Tibial nerve (tissue), 4 donors: ENCODE data around the gene KRTAP29-1. TPM values are rescaled to one million over a fixed set of nuclear protein-coding genes. Genes with fewer than 3 reads are reported as not detected.
"Not testable (repeated sequence)": the region's sequence is repeated elsewhere in the genome, so short reads cannot be mapped to it uniquely, and the experiment has no call there.

Experiments used
- DNase-seq, 2 donors: peaks; one replicate each; pipeline ENCODE4 v3.0.0-alpha.2; 2019; ENCODE audit warnings: low spot score in 2 of 2
- H3K27ac ChIP-seq, 4 donors: fragments of 200-600 bp; sonication (generic) in 3 of 4; one replicate each; pipeline ENCODE4 v1.5.1; 2017 to 2019; ENCODE audit warnings: mild to moderate bottlenecking in 1 of 4
- H3K27me3 ChIP-seq, 2 donors: fragments of 200-600 bp; sonication (generic) in 1 of 2; one replicate each; pipeline versions ENCODE4 v1.5.1 to v1.6.0; 2017 to 2019
- H3K36me3 ChIP-seq, 3 donors: fragments of 200-600 bp; sonication (generic); one replicate each; pipeline ENCODE4 v1.5.1; 2018 to 2019
- H3K4me1 ChIP-seq, 4 donors: fragments of 200-600 bp; sonication (generic) in 3 of 4; one replicate each; pipeline ENCODE4 v1.5.1; 2017 to 2019
- H3K4me3 ChIP-seq, 4 donors: fragments of 200-600 bp; sonication (generic) in 3 of 4; one replicate each; pipeline ENCODE4 v1.5.1; 2017 to 2019; ENCODE audit warnings: mild to moderate bottlenecking in 1 of 4, moderate library complexity in 1 of 4
- H3K9me3 ChIP-seq, 4 donors: fragments of 200-600 bp; sonication (generic) in 3 of 4; one replicate each; pipeline ENCODE4 v1.5.1; 2017 to 2019
- EP300 ChIP-seq, 2 donors: sonication (generic); formaldehyde crosslinking; IDR thresholded peaks; one replicate each; pipeline ENCODE4 v1.6.1; 2017; ENCODE audit warnings: antibody characterized with exemption in 2 of 2, mild to moderate bottlenecking in 1 of 2
- POLR2A ChIP-seq, 2 donors: fragments of 450-650 bp; IDR thresholded peaks; one replicate each; pipeline ENCODE4 v1.6.1; 2017; ENCODE audit warnings: antibody characterized with exemption in 2 of 2, mild to moderate bottlenecking in 2 of 2, moderate library complexity in 2 of 2
- WGBS, 2 donors: methylation state at CpG; one replicate each; pipeline ENCODE4 v1.1.5; 2018; 5-methylcytosine and 5-hydroxymethylcytosine counted together
- small RNA-seq: library from RNA; depleted of rRNA; stranded (forward); fragments of <200 nt; gene quantifications from one replicate; pipeline ENCODE3, GENCODE V24; 2016
- total RNA-seq, 4 donors: library from RNA; depleted of rRNA; stranded (reverse); fragments of >200 nt; gene quantifications; one replicate each; pipeline ENCODE4 v1.1.0, GENCODE V29; 2016
- TF ChIP-seq, protein P1 (sequence below), 5 experiments: fragments of 200-600 bp in 3 of 5; fragments of 450-650 bp in 2 of 5; sonication (generic) in 3 of 5; IDR thresholded peaks; one replicate each; pipeline ENCODE4 v1.5.1; 2016 to 2019; ENCODE audit warnings: antibody characterized with exemption in 5 of 5, mild to moderate bottlenecking in 3 of 5, moderate library complexity in 2 of 5

KRTAP29-1 gene
- total RNA-seq, 4 donors from 2014 or later = not detected

GRCh38 chr17:41258406-41258805 lies 44.2 kb downstream of the KRTAP29-1 start:
- no peak for DNase-seq
- H3K9me3 ChIP-seq = no peaks in the 10 kb centered on the region
- H3K4me3 ChIP-seq = no peak overlapping the region
- H3K4me1 ChIP-seq = no peaks in the 10 kb centered on the region
- peaks cover 0 to 9% of the 10 kb centered on the region in 2 donors for H3K27me3 ChIP-seq
- H3K36me3 ChIP-seq = no peaks in the 10 kb centered on the region
- TF ChIP-seq POLR2A (IDR thresholded peaks at IDR 0.05) (no peak), EP300 (IDR thresholded peaks at IDR 0.05) (no peak)
- TF ChIP-seq, protein P1, sequence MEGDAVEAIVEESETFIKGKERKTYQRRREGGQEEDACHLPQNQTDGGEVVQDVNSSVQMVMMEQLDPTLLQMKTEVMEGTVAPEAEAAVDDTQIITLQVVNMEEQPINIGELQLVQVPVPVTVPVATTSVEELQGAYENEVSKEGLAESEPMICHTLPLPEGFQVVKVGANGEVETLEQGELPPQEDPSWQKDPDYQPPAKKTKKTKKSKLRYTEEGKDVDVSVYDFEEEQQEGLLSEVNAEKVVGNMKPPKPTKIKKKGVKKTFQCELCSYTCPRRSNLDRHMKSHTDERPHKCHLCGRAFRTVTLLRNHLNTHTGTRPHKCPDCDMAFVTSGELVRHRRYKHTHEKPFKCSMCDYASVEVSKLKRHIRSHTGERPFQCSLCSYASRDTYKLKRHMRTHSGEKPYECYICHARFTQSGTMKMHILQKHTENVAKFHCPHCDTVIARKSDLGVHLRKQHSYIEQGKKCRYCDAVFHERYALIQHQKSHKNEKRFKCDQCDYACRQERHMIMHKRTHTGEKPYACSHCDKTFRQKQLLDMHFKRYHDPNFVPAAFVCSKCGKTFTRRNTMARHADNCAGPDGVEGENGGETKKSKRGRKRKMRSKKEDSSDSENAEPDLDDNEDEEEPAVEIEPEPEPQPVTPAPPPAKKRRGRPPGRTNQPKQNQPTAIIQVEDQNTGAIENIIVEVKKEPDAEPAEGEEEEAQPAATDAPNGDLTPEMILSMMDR (IDR thresholded peaks at IDR 0.05) = no peak
- no peak overlapping the region for H3K27ac ChIP-seq

DNA sequence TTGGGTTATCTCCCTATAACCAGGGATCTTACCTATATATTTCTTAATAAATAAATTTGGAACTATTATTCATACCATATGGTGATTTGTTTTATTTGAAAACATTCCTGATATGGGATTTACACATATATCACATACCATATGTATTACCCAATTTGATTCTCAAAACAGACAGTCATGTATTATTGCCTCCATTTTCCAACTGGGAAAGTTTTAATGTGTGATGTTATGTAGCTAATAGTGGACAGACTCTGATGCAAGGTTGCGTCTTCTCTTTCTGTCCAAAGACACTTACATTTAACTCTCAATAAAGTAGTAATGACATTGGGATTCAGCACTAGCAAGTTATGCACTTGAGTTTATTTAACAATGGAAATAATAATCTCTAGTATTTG lies 46.4 kb downstream of the KRTAP29-1 start:
- WGBS, 2 donors = 88 to 94% methylated on average over 1 of the region's 1 CpG
- no peak overlapping the region for H3K4me3 ChIP-seq
- H3K36me3 ChIP-seq = no peaks in the 10 kb centered on the region
- TF ChIP-seq POLR2A (IDR thresholded peaks at IDR 0.05) (no peak), EP300 (IDR thresholded peaks at IDR 0.05) (no peak)
- TF ChIP-seq, protein P1 (IDR thresholded peaks at IDR 0.05) = no peak
- H3K27ac ChIP-seq = no peak overlapping the region
- H3K27me3 ChIP-seq = peaks cover 0 to 10% of the 10 kb centered on the region in 2 donors
- H3K4me1 ChIP-seq = no peaks in the 10 kb centered on the region
- H3K9me3 ChIP-seq = no peaks in the 10 kb centered on the region
- no peak for DNase-seq

- not testable (repeated sequence) for H3K36me3 ChIP-seq, H3K4me3 ChIP-seq, DNase-seq, H3K9me3 ChIP-seq, H3K4me1 ChIP-seq, H3K27ac ChIP-seq
- H3K27me3 ChIP-seq = peaks cover 0 to 10% of the 10 kb centered on the region in 2 donors
- WGBS, 2 donors = 84 to 93% methylated on average over 4 of the region's 5 CpGs
Observed at GRCh38 chr17:41255381-41256290, 47.0 kb downstream of the KRTAP29-1 start, which contains the start of gene KRTAP9-9. Gene KRTAP9-9, plus strand, starts transcription at chr17:41255384.

DNA sequence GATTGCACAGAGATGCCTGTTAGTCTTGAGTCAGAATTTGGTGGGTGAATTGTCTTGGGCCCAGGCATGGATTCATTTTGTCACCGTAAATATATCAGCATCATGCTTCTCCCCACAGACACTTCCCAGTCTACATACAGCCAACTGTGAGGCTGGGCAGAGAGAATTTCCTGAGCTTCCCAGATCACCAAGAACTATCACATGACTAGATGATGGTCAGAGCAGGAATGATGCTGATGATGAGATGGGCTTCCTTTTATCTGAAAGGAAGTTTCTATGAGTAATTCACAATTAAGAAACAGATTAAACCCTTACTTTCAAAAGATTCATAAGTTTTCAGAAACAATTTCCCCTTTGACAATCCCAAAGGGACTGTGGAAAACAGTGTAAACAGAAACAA lies 47.8 kb downstream of the KRTAP29-1 start:
- H3K9me3 ChIP-seq = no peaks in the 10 kb centered on the region
- H3K4me3 ChIP-seq = no peak overlapping the region
- 0 to 33% methylated on average over 1 of the region's 1 CpG for whole genome bisulfite sequencing, 2 donors
- TF ChIP-seq EP300 (IDR thresholded peaks at IDR 0.05) (no peak), POLR2A (IDR thresholded peaks at IDR 0.05) (no peak)
- TF ChIP-seq, protein P1 (IDR thresholded peaks at IDR 0.05) = no peak
- no peaks in the 10 kb centered on the region for H3K36me3 ChIP-seq
- no peak overlapping the region for H3K27ac ChIP-seq
- DNase-seq = no peak
- no peaks in the 10 kb centered on the region for H3K4me1 ChIP-seq
- peaks cover 0 to 10% of the 10 kb centered on the region in 2 donors for H3K27me3 ChIP-seq

Small RNA genes lying within 50 kb of the gene (small RNA-seq; reads per million reads assigned to genes)
- gene KRTAP9-10P = not detected

Other genes with a start within 250 kb of the KRTAP29-1 start
- gene KRTAP2-2, start 247.6 kb downstream of the KRTAP29-1 start, total RNA-seq = not detected
- not detected for gene KRTAP2-3, start 242.7 kb downstream of the KRTAP29-1 start, total RNA-seq
- not detected for gene KRTAP2-4, start 237.0 kb downstream of the KRTAP29-1 start, total RNA-seq
- gene KRTAP4-7, start 218.7 kb downstream of the KRTAP29-1 start, total RNA-seq = not detected
- gene KRTAP4-8, start 204.7 kb downstream of the KRTAP29-1 start, total RNA-seq = not detected
- not detected for gene KRTAP4-16, start 200.6 kb downstream of the KRTAP29-1 start, total RNA-seq
- gene KRTAP4-9, start 197.5 kb downstream of the KRTAP29-1 start, total RNA-seq = not detected
- gene KRTAP4-11, start 184.5 kb downstream of the KRTAP29-1 start, total RNA-seq = not detected
- gene KRTAP4-12, start 178.7 kb downstream of the KRTAP29-1 start, total RNA-seq = not detected
- not detected for gene KRTAP4-6, start 162.3 kb downstream of the KRTAP29-1 start, total RNA-seq
- not detected for gene KRTAP4-5, start 153.0 kb downstream of the KRTAP29-1 start, total RNA-seq
- not detected for gene KRTAP4-4, start 142.1 kb downstream of the KRTAP29-1 start, total RNA-seq
- gene KRTAP4-3, start 134.6 kb downstream of the KRTAP29-1 start, total RNA-seq = not detected
- not detected for gene KRTAP4-2, start 124.6 kb downstream of the KRTAP29-1 start, total RNA-seq
- gene KRTAP4-1, start 117.9 kb downstream of the KRTAP29-1 start, total RNA-seq = not detected
- not detected for gene KRTAP9-1, start 113.0 kb downstream of the KRTAP29-1 start, total RNA-seq
- not detected for gene KRTAP9-2, start 76.2 kb downstream of the KRTAP29-1 start, total RNA-seq
- gene KRTAP9-3, start 70.4 kb downstream of the KRTAP29-1 start, total RNA-seq = not detected
- gene KRTAP9-8, start 64.9 kb downstream of the KRTAP29-1 start, total RNA-seq = not detected
- not detected for gene KRTAP9-4, start 53.2 kb downstream of the KRTAP29-1 start, total RNA-seq
- not detected for gene KRTAP9-9, start 47.5 kb downstream of the KRTAP29-1 start, total RNA-seq
- not detected for gene KRTAP9-6, start 37.5 kb downstream of the KRTAP29-1 start, total RNA-seq
- gene KRTAP9-7, start 27.2 kb downstream of the KRTAP29-1 start, total RNA-seq = not detected
- not detected for gene KRTAP16-1, start 6.5 kb upstream of the KRTAP29-1 start, total RNA-seq
- gene KRTAP17-1, start 12.9 kb upstream of the KRTAP29-1 start, total RNA-seq = not detected
- not detected for gene KRT33A, start 48.0 kb upstream of the KRTAP29-1 start, total RNA-seq
- not detected for gene KRT33B, start 67.0 kb upstream of the KRTAP29-1 start, total RNA-seq
- not detected for gene KRT34, start 79.5 kb upstream of the KRTAP29-1 start, total RNA-seq
- gene KRT31, start 94.8 kb upstream of the KRTAP29-1 start, total RNA-seq = not detected
- gene KRT37, start 121.7 kb upstream of the KRTAP29-1 start, total RNA-seq = not detected
- not detected for gene KRT38, start 138.1 kb upstream of the KRTAP29-1 start, total RNA-seq
- gene KRT32, start 164.5 kb upstream of the KRTAP29-1 start, total RNA-seq = under 1 TPM in 1 of 4 donors, not detected in 3; 0.21 TPM
- gene KRT35, start 178.3 kb upstream of the KRTAP29-1 start, total RNA-seq = not detected
- gene KRT36, start 187.1 kb upstream of the KRTAP29-1 start, total RNA-seq = under 1 TPM in 1 of 4 donors, not detected in 3; 0.42 TPM
- under 1 TPM in 1 of 4 donors, not detected in 3; 0.42 TPM for gene KRT13, start 202.8 kb upstream of the KRTAP29-1 start, total RNA-seq
- gene KRT15, start 216.0 kb upstream of the KRTAP29-1 start, total RNA-seq = 1 to 10 TPM in 1 of 4 donors, under 1 TPM in 2, not detected in 1; 0.42 to 4.2 (median 0.78) TPM
- 1,000 to 10,000 TPM in 2 of 4 donors, 100 to 1,000 TPM in 1, 10 to 100 TPM in 1; 85.5 to 1,774 (median 1,323) TPM for gene KRT19, start 225.5 kb upstream of the KRTAP29-1 start, total RNA-seq